ENCODE measurements around the gene PEMT.
A peak's percentile ranks its signal among the peaks of the same experiment; 100 is the strongest.
"Not testable (repeated sequence)": the region's sequence is repeated elsewhere in the genome, so short reads cannot be mapped to it uniquely, and the experiment has no call there.

PEMT gene

GRCh38 chr17:17591355-17592298 is at the start of gene PEMT:
PEMT (minus strand) TSS chr17:17591708; CDS start chr17:17591626, 82 bp downstream.
- TF ChIP-seq CTCF (IDR thresholded peaks at IDR 0.05; ENCODE audit: control extremely low read depth, extremely low read depth, low read depth, missing control alignments), result no peak
- CTCF ChIA-PET, result interaction anchor here (0.9 to 3.4 kb wide), 5 partner anchors 22 to 210 kb away, joined by 3 to 17 read pairs (median 6); partner anchors contain the start of gene RASD1
- POLR2A ChIA-PET, result no interaction called here
- peak; percentile 96 for DNase-seq (ENCODE audit: extremely low spot score)

GRCh38 chr17:17639661-17640270 is 48.3 kb upstream of the PEMT start:
- ChIA-PET CTCF (interaction anchor here (3.5 to 8.7 kb wide), 3 partner anchors 8 to 286 kb away, joined by 34 to 168 read pairs (median 82); partner anchors contain the start of gene RASD1), POLR2A (interaction anchor here (0.6 kb wide), 1 partner anchor 46 kb away, joined by 4 read pairs; no protein-coding TSS in a partner anchor)

GRCh38 chr17:17638467-17638866 is 47.0 kb upstream of the PEMT start:
- no peak for TF ChIP-seq CTCF (IDR thresholded peaks at IDR 0.05; ENCODE audit: control extremely low read depth, extremely low read depth, low read depth, missing control alignments)
- DNase-seq (ENCODE audit: extremely low spot score), result no peak
- ChIA-PET CTCF (interaction anchor here (1.5 to 8.7 kb wide), 3 partner anchors 25 to 284 kb away, joined by 3 to 168 read pairs (median 5); partner anchors contain the start of gene RASD1), POLR2A (interaction anchor here (0.5 kb wide), 1 partner anchor 10 kb away, joined by 3 read pairs; no protein-coding TSS in a partner anchor)

More at GRCh38 chr17:17639661-17640270, 48.3 kb upstream of the PEMT start:
- not testable (repeated sequence) for DNase-seq (ENCODE audit: extremely low spot score)

- POLR2A ChIA-PET, result interaction anchor here (0.6 kb wide), 1 partner anchor 13 kb away, joined by 8 read pairs; no protein-coding TSS in a partner anchor
- TF ChIP-seq CTCF (IDR thresholded peaks at IDR 0.05; ENCODE audit: control extremely low read depth, extremely low read depth, low read depth, missing control alignments), result no peak
- CTCF ChIA-PET, result interaction anchor here (1.0 to 8.7 kb wide), 4 partner anchors 17 to 282 kb away, joined by 3 to 168 read pairs (median 4); no protein-coding TSS in a partner anchor
Observed at GRCh38 chr17:17636272-17636885, 44.9 kb upstream of the PEMT start.

GRCh38 chr17:17635537-17636271 is 44.2 kb upstream of the PEMT start:
- ChIA-PET POLR2A (interaction anchor here (0.6 kb wide), 1 partner anchor 13 kb away, joined by 8 read pairs; no protein-coding TSS in a partner anchor), CTCF (interaction anchor here (1.0 to 8.7 kb wide), 4 partner anchors 16 to 282 kb away, joined by 3 to 168 read pairs (median 4); no protein-coding TSS in a partner anchor)
- not testable (repeated sequence) for DNase-seq (ENCODE audit: extremely low spot score)

More at GRCh38 chr17:17636272-17636885, 44.9 kb upstream of the PEMT start:
- no peak for DNase-seq (ENCODE audit: extremely low spot score)

- no peak for DNase-seq (ENCODE audit: extremely low spot score)
- CTCF ChIA-PET, result interaction anchor here (0.9 to 8.7 kb wide), 3 partner anchors 128 to 281 kb away, joined by 3 to 168 read pairs (median 4); no protein-coding TSS in a partner anchor
- TF ChIP-seq CTCF (IDR thresholded peaks at IDR 0.05; ENCODE audit: control extremely low read depth, extremely low read depth, low read depth, missing control alignments), result no peak
- POLR2A ChIA-PET, result no interaction called here
Observed at GRCh38 chr17:17635126-17635525, 43.6 kb upstream of the PEMT start.
